ENCODE measurements around the gene FTSJ1. TPM values are rescaled to one million over a fixed set of nuclear protein-coding genes. Genes with fewer than 3 reads are reported as not detected.

Gene FTSJ1
- total RNA-seq, 2 donors from 2014 or later = 44.3 to 56.1 TPM

GRCh38 chrX:48468247-48468671, 7.7 kb upstream of the FTSJ1 start:
- H3K27ac ChIP-seq = no peak overlapping the region
- H3K9me3 ChIP-seq = no peaks in the 10 kb centered on the region
- 5% methylated on average over 15 of the region's 18 CpGs for WGBS
- H3K4me1 ChIP-seq (replicated peaks) = no peaks in the 10 kb centered on the region
- H3K36me3 ChIP-seq = no peaks in the 10 kb centered on the region
- DNase-seq (ENCODE audit: low spot score) = no peak
- intact Hi-C loops (cut with DNase I) = no loop called here
- H3K27me3 ChIP-seq (replicated peaks; ENCODE audit: insufficient read depth) = no peaks in the 10 kb centered on the region
- H3K4me3 ChIP-seq = no peak overlapping the region
- TF ChIP-seq POLR2A (IDR thresholded peaks at IDR 0.05) = no peak
- TF ChIP-seq POLR2AphosphoS5 (IDR thresholded peaks at IDR 0.05) = no peak
- no peak for TF ChIP-seq CTCF (IDR thresholded peaks at IDR 0.05)

- no peak overlapping the region for H3K27ac ChIP-seq
- intact Hi-C loops (cut with DNase I) = no loop called here
- no peaks in the 10 kb centered on the region for H3K4me1 ChIP-seq (replicated peaks)
- WGBS = 31% methylated on average over 23 of the region's 23 CpGs
- TF ChIP-seq POLR2A (IDR thresholded peaks at IDR 0.05) = no peak
- no peak for TF ChIP-seq CTCF (IDR thresholded peaks at IDR 0.05)
- no peak for TF ChIP-seq POLR2AphosphoS5 (IDR thresholded peaks at IDR 0.05)
- H3K9me3 ChIP-seq = no peaks in the 10 kb centered on the region
- H3K36me3 ChIP-seq = no peaks in the 10 kb centered on the region
- no peaks in the 10 kb centered on the region for H3K27me3 ChIP-seq (replicated peaks; ENCODE audit: insufficient read depth)
- no peak for DNase-seq (ENCODE audit: low spot score)
- H3K4me3 ChIP-seq = peak overlapping the region in 1 of 2 donors; percentile 15
Observed at GRCh38 chrX:48468693-48469691, 7.0 kb upstream of the FTSJ1 start.

GRCh38 chrX:48470110-48470832, 5.7 kb upstream of the FTSJ1 start, which contains the start of gene SLC38A5:
SLC38A5 (minus strand) TSS chrX:48470260; CDS start chrX:48467924, 2,336 bp downstream.
- intact Hi-C loops (cut with DNase I) = no loop called here
- peak within 1 kb of the TSS in 1 of 2 donors; percentile 15 for H3K4me3 ChIP-seq

GRCh38 chrX:48470833-48471118, 5.2 kb upstream of the FTSJ1 start:
- H3K4me1 ChIP-seq (replicated peaks) = no peaks in the 10 kb centered on the region
- no peak for DNase-seq (ENCODE audit: low spot score)
- TF ChIP-seq POLR2AphosphoS5 (IDR thresholded peaks at IDR 0.05) (no peak), CTCF (IDR thresholded peaks at IDR 0.05) (no peak), POLR2A (IDR thresholded peaks at IDR 0.05) (no peak)
- no peak overlapping the region for H3K27ac ChIP-seq
- no peak overlapping the region for H3K4me3 ChIP-seq
- no peaks in the 10 kb centered on the region for H3K36me3 ChIP-seq
- WGBS = 94% methylated on average over 4 of the region's 9 CpGs
- no peaks in the 10 kb centered on the region for H3K9me3 ChIP-seq
- intact Hi-C loops (cut with DNase I) = no loop called here
- no peaks in the 10 kb centered on the region for H3K27me3 ChIP-seq (replicated peaks; ENCODE audit: insufficient read depth)

More at GRCh38 chrX:48470110-48470832, 5.7 kb upstream of the FTSJ1 start, which contains the start of gene SLC38A5:
- WGBS = 88% methylated on average over 9 of the region's 18 CpGs
- Histone ChIP-seq H3K27me3 (replicated peaks; ENCODE audit: insufficient read depth) (no peaks in the 10 kb centered on the region), H3K9me3 (no peaks in the 10 kb centered on the region), H3K27ac (no peak within 1 kb of the TSS), H3K4me1 (replicated peaks) (no peaks in the 10 kb centered on the region), H3K36me3 (no peaks in the 10 kb centered on the region)
- DNase-seq (ENCODE audit: low spot score) = no peak
- no peak for TF ChIP-seq POLR2A (IDR thresholded peaks at IDR 0.05)
- TF ChIP-seq POLR2AphosphoS5 (IDR thresholded peaks at IDR 0.05) = no peak
- no peak for TF ChIP-seq CTCF (IDR thresholded peaks at IDR 0.05)
